Activated CD8-positive, alpha-beta memory T cell treated with anti-CD3 and anti-CD28 coated beads, Interleukin-2, amount 50 U/mL, for 1 hour (primary cell): ENCODE measurements around the gene MBD2.
"Not testable (repeated sequence)": the region's sequence is repeated elsewhere in the genome, so short reads cannot be mapped to it uniquely, and the experiment has no call there.

ENCODE experiments used
- DNase-seq: peaks from one replicate; pipeline ENCODE4 v3.0.0-alpha.2; 2020; ENCODE audit errors: extremely low read depth

The MBD2 gene, protein sequence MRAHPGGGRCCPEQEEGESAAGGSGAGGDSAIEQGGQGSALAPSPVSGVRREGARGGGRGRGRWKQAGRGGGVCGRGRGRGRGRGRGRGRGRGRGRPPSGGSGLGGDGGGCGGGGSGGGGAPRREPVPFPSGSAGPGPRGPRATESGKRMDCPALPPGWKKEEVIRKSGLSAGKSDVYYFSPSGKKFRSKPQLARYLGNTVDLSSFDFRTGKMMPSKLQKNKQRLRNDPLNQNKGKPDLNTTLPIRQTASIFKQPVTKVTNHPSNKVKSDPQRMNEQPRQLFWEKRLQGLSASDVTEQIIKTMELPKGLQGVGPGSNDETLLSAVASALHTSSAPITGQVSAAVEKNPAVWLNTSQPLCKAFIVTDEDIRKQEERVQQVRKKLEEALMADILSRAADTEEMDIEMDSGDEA

DNA sequence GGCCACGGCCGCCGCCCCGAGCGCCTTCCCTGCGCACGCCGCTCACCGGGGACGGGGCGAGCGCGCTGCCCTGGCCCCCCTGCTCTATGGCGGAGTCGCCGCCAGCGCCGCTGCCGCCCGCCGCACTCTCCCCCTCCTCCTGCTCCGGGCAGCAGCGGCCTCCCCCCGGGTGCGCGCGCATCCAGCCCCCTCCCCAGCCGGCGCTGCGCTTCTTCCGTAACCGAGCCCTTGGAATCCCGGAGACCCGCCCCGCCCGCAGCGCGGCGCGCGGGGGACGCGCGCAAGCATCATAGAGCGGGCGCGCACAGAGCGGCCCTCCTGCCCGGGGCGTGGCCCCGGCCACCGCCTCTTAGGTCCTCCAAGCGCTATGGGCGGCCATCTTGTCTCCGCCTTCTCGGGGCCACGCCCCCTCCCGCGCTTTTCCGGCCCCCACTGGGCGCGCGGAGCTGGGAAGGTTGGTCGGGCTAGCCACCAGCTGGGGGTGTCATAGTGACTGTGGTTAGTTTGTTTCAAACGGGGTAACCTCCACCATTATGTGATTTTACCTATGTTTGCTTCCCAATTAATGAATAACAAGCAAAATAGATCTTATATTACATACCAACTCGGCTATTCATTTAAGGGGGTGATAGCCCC, at the start of gene MBD2:
Gene MBD2, minus strand, starts transcription at position 291 of the 636 bp plus-strand sequence. Its CDS starts 110 bp downstream, at position 181.
- peak; percentile 77 for DNase-seq

DNA sequence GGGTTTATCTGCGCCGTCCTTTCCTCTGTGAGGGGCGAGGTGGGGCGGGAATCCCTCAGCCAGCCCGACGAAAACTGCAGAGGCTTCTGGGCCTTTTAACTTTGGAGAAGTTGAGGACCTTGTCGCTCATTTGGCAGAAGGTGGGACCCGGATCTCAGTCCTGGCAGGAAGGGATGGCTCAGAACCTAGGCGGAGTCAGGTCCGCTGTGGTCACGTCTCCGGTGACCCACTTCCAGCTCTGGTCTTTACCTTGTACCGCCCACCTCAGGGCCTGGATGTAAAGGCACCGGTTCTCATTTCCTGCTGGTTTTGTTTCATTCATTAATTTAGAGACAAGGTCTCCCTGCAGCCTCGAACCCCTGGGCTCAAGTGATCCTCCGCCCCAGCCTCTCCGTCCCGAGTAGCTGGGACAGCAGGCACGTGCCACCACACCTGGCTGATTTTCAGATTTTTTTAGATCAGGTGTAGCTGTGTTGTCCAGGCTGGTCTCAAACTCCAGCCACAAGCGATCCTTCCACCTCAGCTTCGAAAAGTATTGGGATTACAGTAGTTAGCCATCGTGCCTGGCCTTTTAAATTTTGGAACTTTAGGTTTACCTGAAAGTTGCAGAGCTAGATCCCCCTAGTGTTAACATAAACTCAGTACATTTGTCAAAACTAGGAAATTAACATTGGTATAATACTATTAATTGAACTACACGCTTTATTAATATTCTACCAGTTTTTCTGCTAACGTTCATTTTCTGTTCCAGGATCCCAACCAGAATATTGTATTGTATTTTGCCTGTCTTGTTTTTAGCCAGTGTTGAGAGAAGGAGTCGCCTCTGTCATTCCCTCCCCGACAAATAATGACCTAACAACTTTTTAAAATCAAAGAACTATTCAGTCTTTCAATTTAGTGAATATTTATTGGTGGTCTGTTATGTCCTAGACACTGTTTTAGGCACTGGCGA, 45.7 kb upstream of the MBD2 start:
- no peak for DNase-seq

DNA sequence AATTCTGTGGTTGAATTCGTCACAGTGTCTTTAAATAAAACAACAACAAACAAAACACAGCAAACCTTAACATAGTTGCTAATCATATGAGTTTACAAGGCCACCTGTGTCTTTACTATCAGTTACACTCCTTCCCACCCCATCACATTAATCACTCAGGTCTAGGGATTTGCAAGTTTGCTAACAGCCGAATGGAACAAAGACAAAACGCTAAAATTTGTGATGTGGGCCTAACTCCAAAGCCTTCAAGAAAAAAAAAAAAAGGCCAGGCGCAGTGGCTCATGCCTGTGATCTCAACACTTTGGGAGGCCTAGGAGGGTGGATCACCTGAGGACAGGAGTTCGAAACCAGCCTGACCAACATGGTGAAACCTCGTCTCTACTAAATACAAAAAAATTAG, 44.3 kb upstream of the MBD2 start:
- DNase-seq = no peak

DNA sequence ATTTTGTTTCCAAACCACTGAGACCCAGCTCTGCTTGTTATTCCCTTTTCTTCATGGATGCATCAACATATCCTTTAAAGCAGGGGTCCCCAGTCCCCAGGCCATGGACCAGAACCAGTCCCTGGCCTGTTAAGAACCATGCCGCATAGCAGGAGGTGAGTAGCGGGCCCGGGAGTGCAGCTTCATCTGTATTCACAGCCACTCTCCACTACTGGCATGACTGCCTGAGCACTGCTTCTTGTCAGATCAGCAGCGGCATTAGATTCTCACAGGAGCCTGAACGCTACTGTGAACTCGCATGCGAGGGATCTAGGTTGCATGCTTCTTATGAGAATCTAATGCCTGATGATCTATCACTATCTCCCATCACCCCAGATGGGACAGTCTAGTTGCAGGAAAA, 43.2 kb upstream of the MBD2 start:
- DNase-seq = no peak

DNA sequence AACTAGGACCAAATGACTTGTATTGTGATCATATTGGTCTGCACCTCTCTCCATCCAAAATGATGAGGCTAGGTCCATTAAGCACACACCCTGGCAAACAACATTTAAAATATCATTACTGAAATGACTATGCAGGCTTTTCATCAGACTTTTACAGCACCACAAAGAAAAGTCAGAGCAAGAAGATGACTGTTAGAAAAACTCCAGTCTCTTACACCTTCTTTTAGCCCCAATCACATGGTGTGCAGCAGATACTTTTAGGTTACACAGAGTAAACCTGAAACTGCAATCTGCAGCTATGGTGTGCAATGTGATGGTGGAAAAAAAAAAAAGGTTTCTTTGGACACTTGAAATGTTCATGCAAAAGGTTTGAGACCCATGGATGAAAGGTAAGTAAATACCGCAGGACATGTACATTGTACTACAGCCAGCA, 39.5 kb upstream of the MBD2 start:
- DNase-seq = no peak

DNA sequence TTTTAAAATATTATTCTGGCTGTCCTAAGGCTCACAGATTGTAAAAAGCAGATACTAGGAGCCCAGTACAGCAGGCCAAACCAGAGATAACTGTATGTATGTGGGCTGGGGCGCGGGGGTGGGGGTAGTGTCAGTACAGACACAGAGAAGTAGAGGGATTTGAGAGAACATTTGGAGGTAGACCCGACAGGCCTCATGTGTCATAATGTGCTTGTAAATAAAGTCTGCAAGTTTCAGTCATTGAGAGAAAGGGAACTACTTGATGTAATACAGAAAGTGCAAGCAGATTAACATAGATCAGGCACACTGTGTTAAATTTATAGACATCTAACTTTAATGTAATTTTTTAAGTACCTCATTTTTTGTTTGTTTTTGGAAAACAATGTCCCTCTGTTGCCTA, 37.4 kb upstream of the MBD2 start:
- DNase-seq = no peak

DNA sequence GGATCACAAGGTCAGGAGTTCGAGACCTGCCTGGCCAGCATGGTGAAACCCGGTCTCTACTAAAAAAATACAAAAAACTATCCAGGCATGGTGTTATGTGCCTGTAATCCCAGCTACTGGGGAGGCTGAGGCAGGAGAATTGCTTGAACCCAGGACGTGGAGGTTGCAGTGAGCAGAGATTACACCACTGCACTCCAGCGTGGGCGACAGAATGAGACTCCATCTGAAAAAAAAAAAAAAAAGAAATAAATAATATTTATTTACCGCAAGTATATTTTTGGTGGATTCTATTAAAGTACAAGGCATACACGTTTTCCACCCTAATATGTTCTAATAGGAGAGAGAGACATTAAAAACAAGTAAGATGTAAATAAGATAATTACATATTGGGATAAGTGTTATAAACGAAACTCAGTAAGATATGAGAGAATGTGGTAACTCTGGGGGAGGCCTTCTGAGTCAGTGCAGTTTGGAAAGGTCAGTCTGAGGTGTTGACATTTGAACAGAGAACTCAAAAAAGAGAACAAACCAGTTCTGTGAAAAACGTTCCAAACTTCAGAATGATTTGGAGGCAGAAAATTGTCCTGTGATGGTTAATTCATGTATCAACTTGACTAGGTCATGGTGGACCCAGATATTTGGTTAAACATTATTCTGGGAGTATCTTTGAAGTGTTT, 36.1 kb upstream of the MBD2 start:
- DNase-seq = no peak

DNA sequence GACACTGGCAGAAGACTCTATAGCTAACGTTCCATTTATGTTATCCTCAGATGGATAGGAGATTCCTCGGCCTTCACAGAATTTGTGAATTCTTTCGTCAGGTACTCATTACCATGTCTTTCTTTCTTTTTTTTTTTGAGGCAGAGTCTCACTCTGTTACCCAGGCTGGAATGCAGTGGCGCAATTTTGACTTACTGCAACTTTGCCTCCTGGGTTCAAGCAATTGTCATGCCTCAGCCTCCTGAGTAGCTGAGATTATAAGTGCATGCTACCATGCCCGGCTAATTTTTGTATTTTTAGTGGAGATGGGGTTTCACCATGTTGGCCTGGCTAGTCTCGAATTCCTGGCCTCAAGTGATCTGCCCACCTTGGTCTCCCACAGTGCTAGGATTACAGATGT, 33.3 kb upstream of the MBD2 start:
- DNase-seq = not testable (repeated sequence)

DNA sequence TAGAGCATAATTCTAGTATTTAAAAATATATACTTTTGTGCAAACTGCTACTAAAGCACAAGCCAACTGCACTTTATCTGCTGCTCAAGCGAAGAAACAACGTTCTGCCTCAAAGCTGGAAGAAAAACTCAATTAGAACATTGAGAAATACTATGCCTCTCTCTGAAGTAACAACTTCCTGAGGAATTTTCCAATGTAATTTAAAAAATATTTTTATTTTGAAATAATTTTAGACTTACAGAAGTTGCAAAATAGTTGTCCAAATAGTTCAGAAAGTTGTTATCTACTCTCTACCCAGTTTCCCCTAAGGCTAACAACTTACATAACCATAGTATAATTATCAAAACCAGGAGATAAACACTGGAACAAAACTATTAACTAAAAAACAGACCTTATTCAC, 32.5 kb upstream of the MBD2 start:
- no peak for DNase-seq

DNA sequence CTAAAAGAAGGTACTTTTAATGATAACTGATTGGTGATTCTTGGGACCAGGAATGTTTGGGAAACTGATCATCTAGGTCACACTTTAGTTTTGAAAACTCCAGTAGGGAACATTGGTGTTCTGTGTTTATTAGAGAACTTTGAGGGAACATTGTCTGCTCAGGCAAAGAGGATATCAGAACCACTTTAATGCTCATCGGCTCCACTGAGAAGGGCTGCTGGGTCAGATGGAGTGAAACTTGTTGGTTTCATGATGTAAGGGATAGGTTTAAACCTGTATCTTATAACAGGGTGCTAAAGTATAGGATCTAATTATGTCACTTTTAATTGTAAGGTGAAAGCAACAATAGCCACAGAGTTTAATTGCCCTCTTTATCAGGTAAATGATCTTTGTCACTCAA, 30.7 kb upstream of the MBD2 start:
- no peak for DNase-seq

DNA sequence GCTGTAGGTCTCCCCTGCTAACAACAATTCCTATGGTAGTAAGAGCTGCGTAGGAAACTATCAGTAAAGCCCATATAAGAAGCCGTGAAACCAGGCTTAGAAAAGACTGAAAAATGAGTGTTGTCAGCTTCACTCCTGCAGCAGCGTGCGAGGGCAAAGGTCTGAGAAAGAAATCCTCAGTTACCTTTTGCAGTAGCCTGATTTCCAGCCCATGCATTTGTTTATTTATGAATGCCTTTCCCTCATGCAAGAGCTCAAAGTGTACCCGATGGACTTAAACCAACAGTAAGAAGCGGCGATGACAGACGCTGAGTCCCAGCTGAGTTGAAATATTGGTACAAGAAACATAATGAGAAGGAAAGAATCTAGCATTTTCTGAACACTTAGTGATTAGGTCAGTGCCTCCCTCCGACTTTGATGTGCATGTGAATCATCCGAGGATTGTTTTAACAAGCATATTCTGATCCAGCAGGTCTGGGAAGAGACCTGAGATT, 29.8 kb upstream of the MBD2 start:
- DNase-seq = no peak

DNA sequence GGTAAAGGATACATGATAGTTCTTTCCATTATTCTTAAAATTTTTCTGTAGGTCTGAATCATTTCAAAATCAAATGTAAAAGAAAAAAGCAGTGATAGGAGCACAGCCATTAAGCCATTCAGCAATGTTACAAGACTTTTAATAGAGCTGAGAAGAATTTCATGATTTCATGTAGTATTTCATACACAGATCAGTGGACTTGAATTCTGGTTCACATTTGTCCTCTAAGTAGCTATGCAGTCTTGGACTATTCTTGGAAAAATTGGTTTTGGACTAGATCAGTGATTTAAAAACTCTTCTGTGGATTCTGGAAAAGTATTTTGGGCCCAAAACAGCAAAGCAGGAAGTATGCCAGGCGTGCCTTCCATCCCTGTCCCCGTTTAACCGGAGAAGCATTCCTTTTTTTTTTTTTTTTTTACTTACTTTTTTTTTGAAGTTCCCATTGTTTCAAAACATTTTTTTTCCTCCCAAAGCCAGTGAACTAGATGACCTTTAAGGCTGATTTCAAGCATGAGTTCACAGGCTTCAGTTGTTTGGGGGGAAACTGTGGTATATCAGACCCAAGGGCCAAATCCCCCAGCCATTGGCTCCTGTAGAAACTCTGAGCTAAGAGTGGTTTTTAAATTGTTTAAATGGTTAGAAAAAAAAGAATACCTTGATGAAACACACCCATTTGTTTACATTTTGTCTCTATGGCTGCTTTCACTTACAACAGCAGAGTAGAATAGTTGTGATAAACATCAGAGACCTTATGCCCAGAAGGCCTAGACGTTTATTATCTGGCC, 27.3 kb upstream of the MBD2 start:
- no peak for DNase-seq

DNA sequence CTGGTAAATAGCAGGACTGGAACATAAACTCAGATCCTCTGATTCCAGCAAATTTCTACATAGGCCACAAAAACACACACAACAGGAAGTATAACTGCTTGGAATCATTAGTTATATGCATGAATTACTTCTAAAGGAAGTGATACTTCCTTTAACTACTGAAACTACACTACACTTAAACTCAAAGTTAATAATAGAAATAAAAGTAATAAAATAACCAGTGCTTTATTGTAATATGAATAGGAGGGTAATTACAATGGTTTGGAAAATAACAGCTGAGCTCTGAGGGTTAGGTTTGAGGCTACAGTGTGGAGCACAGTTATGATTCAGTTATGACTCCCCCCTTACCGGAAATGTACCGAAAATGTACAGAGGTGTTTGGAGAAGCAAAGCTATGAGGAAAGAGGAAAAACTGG, 26.4 kb upstream of the MBD2 start:
- no peak for DNase-seq

DNA sequence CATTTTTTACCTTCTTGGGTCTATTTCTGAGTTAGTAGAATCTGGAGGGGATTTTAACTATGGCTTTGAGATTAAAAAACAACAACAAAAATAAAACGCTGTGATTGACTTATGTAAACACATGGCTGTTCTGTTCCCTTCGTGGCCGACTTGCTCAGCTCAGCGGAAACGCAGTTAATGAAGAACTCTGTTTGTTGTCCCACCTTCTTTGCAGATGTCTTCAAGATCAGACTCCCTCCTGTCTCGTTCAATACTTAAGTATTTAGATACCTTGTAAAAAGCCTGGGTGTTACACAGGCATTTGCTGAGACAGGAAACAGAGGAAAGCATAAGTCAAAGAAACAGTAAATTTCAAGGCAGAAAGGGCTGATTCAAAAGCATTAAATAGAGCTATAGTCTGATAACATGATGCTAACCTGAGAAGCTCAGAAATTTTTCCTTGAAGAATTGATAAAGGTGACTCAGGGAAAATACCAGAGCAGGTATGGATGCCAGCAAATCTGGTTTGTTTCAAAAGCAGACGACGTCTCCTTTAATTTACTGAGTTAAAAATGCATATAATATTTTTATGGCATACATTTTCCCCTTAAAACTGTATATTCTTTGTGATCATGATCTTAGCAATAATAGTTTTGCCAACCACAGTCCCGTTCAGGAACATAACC, 23.2 kb upstream of the MBD2 start:
- no peak for DNase-seq

DNA sequence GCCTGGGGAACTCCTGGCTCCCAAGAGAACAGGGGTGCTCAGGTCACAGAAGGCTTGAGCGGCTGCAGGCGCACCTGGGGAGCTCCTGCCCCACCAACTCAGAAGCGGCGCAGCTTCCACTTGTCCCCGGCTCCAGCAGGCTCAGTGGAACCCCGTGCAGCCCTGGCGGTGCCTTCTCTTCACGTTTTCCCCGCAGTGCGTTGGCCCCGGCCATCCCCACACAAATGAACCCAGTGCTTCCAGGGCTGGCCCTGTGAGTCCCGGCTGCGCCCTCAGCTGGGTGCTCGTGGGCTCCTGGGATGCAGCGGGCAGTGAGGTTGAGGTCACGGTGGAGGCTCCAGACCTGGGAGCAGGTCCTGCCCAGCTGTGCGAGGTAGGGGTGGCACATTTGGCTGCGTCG, 17.9 kb upstream of the MBD2 start:
- DNase-seq = no peak

DNA sequence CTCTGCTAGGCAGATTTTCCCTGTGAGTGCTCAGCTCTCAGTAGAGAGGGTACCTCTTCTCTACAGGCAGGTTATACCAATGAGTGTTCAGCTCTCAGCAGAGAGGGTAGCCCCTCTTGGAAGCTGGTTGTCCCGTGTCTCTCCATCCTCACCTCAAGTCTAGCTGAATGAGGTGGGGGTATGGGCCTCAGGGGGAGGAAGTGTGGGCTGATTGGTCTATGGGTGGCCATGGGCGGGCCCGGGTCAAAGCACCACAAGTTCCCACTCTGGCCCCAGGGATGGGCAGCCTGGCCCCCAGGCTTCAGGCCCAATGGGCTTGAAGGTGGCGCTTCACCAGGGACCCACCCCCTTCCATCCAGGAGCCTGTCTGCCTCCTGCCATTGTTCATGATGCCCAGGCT, 17.0 kb upstream of the MBD2 start:
- no peak for DNase-seq

DNA sequence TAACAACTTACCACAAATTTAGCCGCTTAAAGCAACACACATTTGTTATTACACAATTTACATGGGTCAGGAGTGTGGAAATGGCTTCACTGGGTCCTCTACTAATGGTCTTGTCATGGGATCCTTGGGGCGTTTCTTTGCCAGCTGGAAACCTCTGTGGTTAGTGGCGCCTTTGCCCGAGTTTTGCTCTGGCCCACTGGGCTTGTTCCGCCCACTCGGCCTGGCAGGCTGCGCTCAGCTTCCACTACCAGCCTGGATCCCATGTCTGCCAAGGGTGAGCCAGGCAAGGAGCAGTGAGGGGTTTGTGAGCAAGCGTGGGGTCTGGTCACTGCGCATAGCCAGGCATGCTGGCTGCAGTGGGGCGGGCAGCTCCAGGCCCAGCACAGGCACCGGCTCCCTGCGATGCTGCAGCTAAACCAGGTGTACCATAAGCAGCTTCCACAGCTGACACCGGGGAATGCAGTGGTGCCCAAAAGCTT, 16.2 kb upstream of the MBD2 start:
- no peak for DNase-seq

DNA sequence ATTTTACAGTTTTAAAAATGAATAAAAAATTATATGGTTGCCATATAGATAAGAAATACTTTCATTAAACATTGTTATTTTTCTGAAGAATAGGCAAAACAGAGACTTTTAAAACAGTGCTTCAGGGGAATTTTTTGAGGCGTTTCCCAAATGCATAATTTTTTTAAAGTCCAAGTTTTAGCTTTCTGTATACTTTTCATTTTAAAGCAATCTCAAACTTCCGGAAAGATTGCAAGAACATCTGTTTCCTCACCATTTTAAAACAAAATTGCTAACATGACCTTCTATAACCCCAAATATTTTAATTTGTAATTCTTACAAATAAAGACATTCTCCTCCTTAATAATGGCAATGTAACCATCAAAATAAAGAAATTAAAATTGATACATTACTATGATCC, 15.1 kb upstream of the MBD2 start:
- no peak for DNase-seq

DNA sequence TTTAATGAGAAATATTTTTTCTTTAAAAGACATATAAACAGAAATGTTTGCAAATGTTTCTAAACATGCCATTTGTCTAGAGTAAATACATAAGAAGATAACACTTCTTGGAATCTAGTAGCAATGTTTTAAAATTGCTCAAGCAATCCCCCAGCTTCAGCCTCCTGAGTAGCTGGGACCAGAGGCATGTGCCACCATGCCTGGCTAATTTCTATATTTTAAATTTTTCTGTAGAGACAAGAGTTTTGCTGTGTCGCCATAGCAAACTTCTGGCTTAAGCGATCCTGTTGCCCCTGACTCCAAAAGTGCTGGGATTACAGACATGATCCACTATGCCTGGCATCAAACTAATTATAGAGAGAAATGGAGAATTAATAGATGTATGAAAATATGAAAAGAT, 14.6 kb upstream of the MBD2 start:
- no peak for DNase-seq
